Uterus (tissue), 2 donors: ENCODE data around the gene GDF7.

Experiments
- POLR2A ChIP-seq, 2 donors: fragments of 450-650 bp; IDR thresholded peaks; one replicate each; pipeline ENCODE4 v1.6.1; 2016; ENCODE audit warnings: antibody characterized with exemption in 2 of 2, mild to moderate bottlenecking in 1 of 2, moderate library complexity in 1 of 2
- TF ChIP-seq, protein P1 (sequence below), 4 experiments: fragments of 200-600 bp in 2 of 4; fragments of 450-650 bp in 2 of 4; sonication (generic) in 2 of 4; IDR thresholded peaks; one replicate each; pipeline ENCODE4 v1.5.1; 2016 to 2019; ENCODE audit warnings: antibody characterized with exemption in 4 of 4, mild to moderate bottlenecking in 2 of 4, moderate library complexity in 1 of 4

DNA sequence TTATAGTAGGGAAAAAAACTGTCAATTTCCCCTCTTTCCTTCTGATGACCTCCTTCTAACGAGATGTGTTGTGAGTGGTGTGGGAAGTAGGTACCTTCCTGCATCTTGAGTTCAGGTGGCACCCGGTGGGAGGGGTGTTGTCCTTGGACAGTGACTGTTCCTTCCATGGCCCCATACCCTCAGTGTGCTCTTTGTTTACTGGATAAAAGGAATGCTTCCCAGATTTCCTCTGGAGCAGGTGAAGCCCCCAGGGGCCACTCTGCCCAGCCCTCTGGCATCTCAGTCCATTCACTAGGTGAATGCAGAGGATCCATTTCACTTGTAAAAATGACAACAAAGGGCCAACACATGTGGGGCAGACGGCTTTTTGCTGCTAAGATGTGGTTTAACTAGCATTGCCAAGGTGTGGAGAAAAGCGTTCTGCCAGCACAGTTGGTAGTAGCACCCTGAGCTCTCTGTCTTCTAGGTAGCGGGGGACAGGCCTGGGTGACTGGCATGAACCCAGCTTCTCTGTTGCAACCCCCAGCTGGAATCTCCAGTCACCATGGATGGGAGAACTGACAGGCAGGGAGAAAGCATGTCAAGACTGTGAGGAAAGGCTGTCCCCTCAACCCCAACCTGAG, 6.9 kb downstream of the GDF7 start:
- TF ChIP-seq, protein P1, sequence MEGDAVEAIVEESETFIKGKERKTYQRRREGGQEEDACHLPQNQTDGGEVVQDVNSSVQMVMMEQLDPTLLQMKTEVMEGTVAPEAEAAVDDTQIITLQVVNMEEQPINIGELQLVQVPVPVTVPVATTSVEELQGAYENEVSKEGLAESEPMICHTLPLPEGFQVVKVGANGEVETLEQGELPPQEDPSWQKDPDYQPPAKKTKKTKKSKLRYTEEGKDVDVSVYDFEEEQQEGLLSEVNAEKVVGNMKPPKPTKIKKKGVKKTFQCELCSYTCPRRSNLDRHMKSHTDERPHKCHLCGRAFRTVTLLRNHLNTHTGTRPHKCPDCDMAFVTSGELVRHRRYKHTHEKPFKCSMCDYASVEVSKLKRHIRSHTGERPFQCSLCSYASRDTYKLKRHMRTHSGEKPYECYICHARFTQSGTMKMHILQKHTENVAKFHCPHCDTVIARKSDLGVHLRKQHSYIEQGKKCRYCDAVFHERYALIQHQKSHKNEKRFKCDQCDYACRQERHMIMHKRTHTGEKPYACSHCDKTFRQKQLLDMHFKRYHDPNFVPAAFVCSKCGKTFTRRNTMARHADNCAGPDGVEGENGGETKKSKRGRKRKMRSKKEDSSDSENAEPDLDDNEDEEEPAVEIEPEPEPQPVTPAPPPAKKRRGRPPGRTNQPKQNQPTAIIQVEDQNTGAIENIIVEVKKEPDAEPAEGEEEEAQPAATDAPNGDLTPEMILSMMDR (IDR thresholded peaks at IDR 0.05) = no peak
- TF ChIP-seq POLR2A (IDR thresholded peaks at IDR 0.05) = no peak
